H1 (cell line): ENCODE measurements around the gene SYTL1. TPM values are rescaled to one million over a fixed set of nuclear protein-coding genes. Genes with fewer than 3 reads are reported as not detected.

Experiments
- CTCF ChIA-PET: fragments of 300-600 bp; sonication (Branson Sonifier 250); formaldehyde crosslinking; loops from one replicate; lab custom pipeline; 2021; ENCODE audit not compliant: partially characterized antibody; lab: Charles Lee
- POLR2A ChIA-PET: fragments of 300-600 bp; sonication (Branson Sonifier 250); formaldehyde crosslinking; loops from one replicate; lab custom pipeline; 2021; ENCODE audit warnings: inconsistent platforms; ENCODE audit not compliant: partially characterized antibody; lab: Charles Lee
- DNase-seq, 2 experiments: peaks; one replicate each; pipeline versions ENCODE4 v3.0.0 to v3.0.0-alpha.2; 2010 to 2022; ENCODE audit warnings: low spot score in 2 of 2, low read depth in 1 of 2, mixed read lengths in 1 of 2
- FAIRE-seq: peaks from 2 replicates; lab custom pipeline; 2011; peaks lifted over from hg19 to GRCh38; lab: Jason Lieb, UNC
- H2AFZ ChIP-seq: 2 replicates; pipeline ENCODE4 v1.8.1; 2012; ENCODE audit warnings: low read length, inconsistent platforms
- H2AK5ac ChIP-seq: 2 replicates; pipeline ENCODE4 v1.6.1; 2013; ENCODE audit warnings: low read depth, low read length
- H2BK120ac ChIP-seq: replicated peaks from 2 replicates; pipeline ENCODE3; 2013; ENCODE audit warnings: low read depth, low read length, inconsistent platforms
- H2BK12ac ChIP-seq: 2 replicates; pipeline ENCODE4 v1.6.1; 2013; ENCODE audit warnings: low read depth, low read length
- H2BK15ac ChIP-seq: 2 replicates; pipeline ENCODE4 v1.6.1; 2013; ENCODE audit warnings: low read length
- H2BK20ac ChIP-seq: 2 replicates; pipeline ENCODE4 v1.6.1; 2013; ENCODE audit warnings: low read length
- H2BK5ac ChIP-seq: 2 replicates; pipeline ENCODE4 v1.6.1; 2013; ENCODE audit warnings: low read depth, low read length
- H3K14ac ChIP-seq: 2 replicates; pipeline ENCODE4 v1.6.1; 2013; ENCODE audit warnings: inconsistent platforms; ENCODE audit not compliant: insufficient read length
- H3K18ac ChIP-seq: 2 replicates; pipeline ENCODE4 v1.6.1; 2013; ENCODE audit warnings: low read length; ENCODE audit errors: extremely low read depth
- H3K23ac ChIP-seq: 2 replicates; pipeline ENCODE4 v1.6.1; 2013; ENCODE audit warnings: inconsistent platforms; ENCODE audit not compliant: insufficient read length
- H3K23me2 ChIP-seq: 2 replicates; pipeline ENCODE4 v1.6.1; 2013; ENCODE audit warnings: low read depth, low read length
- H3K27ac ChIP-seq: 2 replicates; pipeline ENCODE4 v1.6.1; 2011; ENCODE audit warnings: low read depth, low read length, inconsistent platforms
- H3K27me3 ChIP-seq, 4 experiments: replicated peaks in 1 of 4; 1 replicate in 1 of 4; 2 replicates in 3 of 4; pipeline versions ENCODE4 v1.6.1 to v1.8.1; 2011 to 2013; ENCODE audit warnings: low read length in 3 of 4, mild to moderate bottlenecking in 3 of 4, inconsistent platforms in 2 of 4, mixed read lengths in 2 of 4, moderate library complexity in 1 of 4; ENCODE audit not compliant: control insufficient read depth in 3 of 4, insufficient read depth in 3 of 4; ENCODE audit errors: extremely low read depth in 1 of 4
- H3K36me3 ChIP-seq, 4 experiments: 2 replicates each; pipeline versions ENCODE4 v1.6.1 to v1.8.1; 2011 to 2013; ENCODE audit warnings: mild to moderate bottlenecking in 4 of 4, low read length in 3 of 4, moderate library complexity in 2 of 4, control low read depth in 1 of 4, inconsistent platforms in 1 of 4; ENCODE audit not compliant: insufficient read depth in 4 of 4, control insufficient read depth in 2 of 4
- H3K4ac ChIP-seq: replicated peaks from 2 replicates; pipeline ENCODE3; 2013; ENCODE audit warnings: low read length, low read depth, mixed read lengths, inconsistent platforms; ENCODE audit not compliant: insufficient read length
- H3K4me1 ChIP-seq, 4 experiments: replicated peaks in 1 of 4; 1 replicate in 1 of 4; 2 replicates in 3 of 4; pipeline versions ENCODE4 v1.6.1 to v1.8.1; 2011 to 2013; ENCODE audit warnings: low read length in 3 of 4, inconsistent platforms in 2 of 4, mixed read lengths in 1 of 4; ENCODE audit not compliant: insufficient read depth in 4 of 4, control insufficient read depth in 3 of 4
- H3K4me2 ChIP-seq, 2 experiments: 2 replicates each; pipeline versions ENCODE4 v1.6.1 to v1.8.1; 2011 to 2013; ENCODE audit warnings: low read depth in 2 of 2, low read length in 2 of 2, control low read depth in 1 of 2, inconsistent platforms in 1 of 2, mild to moderate bottlenecking in 1 of 2; ENCODE audit not compliant: insufficient read depth in 1 of 2
- H3K4me3 ChIP-seq, 4 experiments: fragments of 200-600, 300-600 bp in 1 of 4; sonication (generic), shearing (Covaris generic), sonication (Bioruptor Twin) in 1 of 4; 2 replicates each; pipeline versions ENCODE4 v1.5.1 to v1.8.1; 2011 to 2016; ENCODE audit warnings: low read length in 4 of 4, low read depth in 3 of 4, control low read depth in 2 of 4, inconsistent platforms in 2 of 4, mild to moderate bottlenecking in 2 of 4, mixed read lengths in 1 of 4, moderate library complexity in 1 of 4; ENCODE audit not compliant: insufficient read depth in 2 of 4; ENCODE audit errors: extremely low read depth in 1 of 4
- H3K56ac ChIP-seq: replicated peaks from 2 replicates; pipeline ENCODE3; 2013; ENCODE audit warnings: low read depth, mild to moderate bottlenecking, mixed read lengths, low read length, inconsistent platforms; ENCODE audit not compliant: insufficient read length
- H3K79me1 ChIP-seq: 2 replicates; pipeline ENCODE4 v1.6.1; 2013; ENCODE audit warnings: low read depth, low read length, control low read depth
- H3K79me2 ChIP-seq, 2 experiments: 2 replicates each; pipeline versions ENCODE4 v1.6.1 to v1.8.1; 2012 to 2013; ENCODE audit warnings: low read length in 2 of 2, mild to moderate bottlenecking in 2 of 2, inconsistent platforms in 1 of 2; ENCODE audit not compliant: insufficient read depth in 2 of 2, control insufficient read depth in 1 of 2
- H3K9ac ChIP-seq, 4 experiments: replicated peaks in 1 of 4; 1 replicate in 1 of 4; 2 replicates in 3 of 4; pipeline versions ENCODE4 v1.6.1 to v1.8.1; 2011 to 2013; ENCODE audit warnings: low read depth in 3 of 4, low read length in 3 of 4, control low read depth in 2 of 4, mild to moderate bottlenecking in 2 of 4, moderate library complexity in 2 of 4, inconsistent platforms in 1 of 4; ENCODE audit errors: extremely low read depth in 1 of 4
- H3K9me3 ChIP-seq, 2 experiments: 2 replicates each; pipeline versions ENCODE4 v1.6.1 to v1.8.1; 2012 to 2013; ENCODE audit warnings: mild to moderate bottlenecking in 2 of 2, moderate library complexity in 2 of 2, control low read depth in 1 of 2, inconsistent platforms in 1 of 2, low read depth in 1 of 2, low read length in 1 of 2, mixed read lengths in 1 of 2; ENCODE audit not compliant: insufficient read depth in 2 of 2
- H4K20me1 ChIP-seq, 2 experiments: replicated peaks in 1 of 2; 2 replicates each; pipeline versions ENCODE3 to v1.8.1; 2011 to 2013; ENCODE audit warnings: inconsistent platforms in 2 of 2, low read length in 2 of 2, mild to moderate bottlenecking in 1 of 2; ENCODE audit not compliant: insufficient read depth in 2 of 2, control insufficient read depth in 1 of 2
- H4K5ac ChIP-seq: 2 replicates; pipeline ENCODE4 v1.6.1; 2013; ENCODE audit warnings: low read length, low read depth, mixed read lengths, inconsistent platforms; ENCODE audit not compliant: insufficient read length
- H4K8ac ChIP-seq: 2 replicates; pipeline ENCODE4 v1.8.0; 2013; ENCODE audit warnings: mild to moderate bottlenecking, moderate library complexity, low read length, inconsistent platforms; ENCODE audit not compliant: insufficient read depth; ENCODE audit errors: extremely low read depth
- H4K91ac ChIP-seq: replicated peaks from 2 replicates; pipeline ENCODE3; 2013; ENCODE audit warnings: low read length, mixed read lengths, inconsistent platforms; ENCODE audit not compliant: insufficient read length
- ASH2L ChIP-seq: fragments of 200-600, 300-600 bp; sonication (generic); IDR thresholded peaks from one replicate; pipeline ENCODE4 v1.7.1; 2017; ENCODE audit warnings: low read length
- BACH1 ChIP-seq: IDR thresholded peaks from 2 replicates; pipeline ENCODE4 v1.6.1; 2012; ENCODE audit warnings: low read length, improper control_type of control experiment
- CTCF ChIP-seq, 3 experiments: IDR thresholded peaks; 1 replicate in 2 of 3; 2 replicates in 1 of 3; pipeline versions ENCODE4 v1.5.1 to v1.6.1; 2011; ENCODE audit warnings: low read length in 3 of 3, mild to moderate bottlenecking in 3 of 3, inconsistent platforms in 2 of 3, low read depth in 1 of 3, moderate library complexity in 1 of 3; ENCODE audit not compliant: insufficient read depth in 1 of 3; ENCODE audit errors: control extremely low read depth in 1 of 3
- E2F6 ChIP-seq: IDR thresholded peaks from 2 replicates; pipeline ENCODE4 v1.6.1; 2012; ENCODE audit warnings: inconsistent platforms
- JUN ChIP-seq: IDR thresholded peaks from 2 replicates; pipeline ENCODE4 v1.6.1; 2011; ENCODE audit warnings: low read depth, mild to moderate bottlenecking, improper control_type of control experiment, low read length
- KDM5A ChIP-seq: fragments of 200-600 bp; IDR thresholded peaks from 2 replicates; pipeline ENCODE4 v1.7.1; 2012; ENCODE audit warnings: mild to moderate bottlenecking, low read length, inconsistent platforms, mixed read lengths
- NRF1 ChIP-seq: IDR thresholded peaks from 2 replicates; pipeline ENCODE4 v1.6.1; 2011; ENCODE audit warnings: mild to moderate bottlenecking, low read depth, low read length, improper control_type of control experiment
- POLR2AphosphoS5 ChIP-seq: IDR thresholded peaks from 2 replicates; pipeline ENCODE4 v1.6.1; 2011; ENCODE audit warnings: low read depth, low read length
- RXRA ChIP-seq: IDR thresholded peaks from 2 replicates; pipeline ENCODE4 v1.6.1; 2011; ENCODE audit warnings: low read depth, mild to moderate bottlenecking, low read length, moderate library complexity; ENCODE audit not compliant: insufficient read depth
- SIN3A ChIP-seq, 2 experiments: IDR thresholded peaks in 1 of 2; conservative IDR thresholded peaks in 1 of 2; 2 replicates each; pipeline ENCODE4 v1.6.1; 2011 to 2012; ENCODE audit warnings: low read length in 2 of 2, improper control_type of control experiment in 1 of 2, low read depth in 1 of 2, mild to moderate bottlenecking in 1 of 2
- TBP ChIP-seq: IDR thresholded peaks from 2 replicates; pipeline ENCODE4 v1.6.1; 2011; ENCODE audit warnings: low read depth, low read length, improper control_type of control experiment
- WGBS, 2 experiments: shearing (Covaris generic) in 1 of 2; methylation state at CpG; one replicate each; pipeline versions ENCODE4 v1.1.6 to v1.1.7; 2013 to 2015; ENCODE audit warnings: low lambda C conversion rate in 2 of 2, mixed read lengths in 2 of 2, inconsistent platforms in 1 of 2, low coverage in 1 of 2, missing lambda C conversion rate in 1 of 2; ENCODE audit not compliant: insufficient replicate concordance in 2 of 2, insufficient coverage in 1 of 2, insufficient read length in 1 of 2; ENCODE audit errors: extremely low coverage in 1 of 2, missing lambda C conversion rate in 1 of 2; 5-methylcytosine and 5-hydroxymethylcytosine counted together
- polyA plus RNA-seq, 7 experiments: library from polyadenylated mRNA; depleted of rRNA in 3 of 7; stranded (reverse) in 5 of 7; unstranded in 2 of 7; fragments of >200 nt in 5 of 7; fragments of 200-250 nt in 2 of 7; gene quantifications; 1 replicate in 5 of 7; 2 replicates in 1 of 7; 4 replicates in 1 of 7; pipeline versions ENCODE4 v1.2.1 to v1.2.3, GENCODE V29; 2011 to 2013; ENCODE audit warnings: missing spikeins in 2 of 7, mixed read lengths in 2 of 7
- total RNA-seq: library from RNA; stranded (reverse); fragmentation: NEBNext Ultra II Directional; extraction: Animal tissue kit (Norgen Biotek cat#: 25700); gene quantifications from 2 replicates; pipeline ENCODE4 v1.2.1, GENCODE V29; 2021

SYTL1 gene
- total and polyA plus RNA-seq, 2 of the 8 experiments (the other 6 are each of a cell fraction or from before 2014, with no cell fraction given): 6.4 to 19.5 TPM

- Histone ChIP-seq H3K79me2 (no peaks in the 10 kb centered on the region), H4K8ac (0 out of 2 replicates have a peak overlapping the region, but pooled peaks have one; percentile 1), H3K27me3 (no peaks in the 10 kb centered on the region), H2AFZ (no peak overlapping the region), H2AK5ac (no peak overlapping the region), H3K9me3 (no peaks in the 10 kb centered on the region), H3K79me1 (no peaks in the 10 kb centered on the region), H3K18ac (no peak overlapping the region), H4K20me1 (peaks cover 4 to 11% of the 10 kb centered on the region in 2 experiments), H2BK15ac (no peak overlapping the region), H3K14ac (no peak overlapping the region), H3K23ac (no peak overlapping the region), H2BK12ac (no peak overlapping the region), H3K23me2 (no peaks in the 10 kb centered on the region), H3K4ac (no peak overlapping the region), H3K9ac (no peak overlapping the region), H4K5ac (no peak overlapping the region), H2BK20ac (no peak overlapping the region), H4K91ac (no peak overlapping the region), H3K36me3 (peaks cover 4 to 18% (median 11%) of the 10 kb centered on the region in 4 experiments; a peak in 7 of 8 replicates), H3K4me2 (no peak overlapping the region), H3K56ac (no peak overlapping the region), H3K27ac (no peak overlapping the region), H3K4me3 (no peak overlapping the region), H3K4me1 (peaks cover 0 to 9% (median 6%) of the 10 kb centered on the region in 4 experiments; a peak in 6 of 7 replicates), H2BK120ac (no peak overlapping the region), H2BK5ac (no peak overlapping the region)
- FAIRE-seq (no peak), DNase-seq (no peak)
- WGBS, 2 experiments: 94% methylated on average over 5 of the region's 5 CpGs; no CpG with 5 or more reads in 1 of the 2 experiments
- ChIA-PET CTCF (interaction anchor here (0.8 to 17.0 kb wide), 15 partner anchors 8 to 270 kb away, joined by 3 to 321 read pairs (median 5); partner anchors contain the start of genes MAP3K6 and SYTL1), POLR2A (interaction anchor here (0.7 to 1.7 kb wide), 7 partner anchors 9 to 37 kb away, joined by 3 to 6 read pairs (median 3); no protein-coding TSS in a partner anchor)
- TF ChIP-seq BACH1 (no peak), E2F6 (no peak), POLR2AphosphoS5 (no peak), SIN3A (conservative IDR thresholded peaks at IDR 0.05 in 1 of 2, IDR thresholded peaks at IDR 0.05 in 1 of 2; ENCODE audit: low read depth in 1 of 2, low read length in 2 of 2) (no peak), CTCF (IDR thresholded peaks at IDR 0.05; ENCODE audit: control extremely low read depth in 1 of 3, insufficient read depth in 1 of 3, low read depth in 1 of 3, low read length in 3 of 3) (no peak), ASH2L (no peak), KDM5A (no peak), JUN (no peak), TBP (no peak), RXRA (no peak), NRF1 (no peak)
These were observed 5.1 kb upstream of the SYTL1 start for GRCh38 chr1:27336756-27337155.
